Lower lobe of right lung (tissue), 2 donors: ENCODE measurements around the gene MTOR. TPM values are rescaled to one million over a fixed set of nuclear protein-coding genes. Genes with fewer than 3 reads are reported as not detected.

ENCODE experiments used
- ATAC-seq, 2 donors: fragments of 200-7000 bp; cut with Tn5 transposase; one replicate each; pipeline ENCODE4 v1.9.1; 2020 to 2022; ENCODE audit warnings: mild to moderate bottlenecking in 2 of 2, moderate library complexity in 2 of 2
- DNase-seq: peaks from one replicate; pipeline ENCODE4 v3.0.0-alpha.2; 2020
- H3K27ac ChIP-seq: fragments of 200-600 bp; one replicate; pipeline ENCODE4 v1.8.0; 2022
- H3K27me3 ChIP-seq: fragments of 200-600 bp; one replicate; pipeline ENCODE4 v1.8.0; 2022; ENCODE audit warnings: low read depth
- H3K36me3 ChIP-seq: fragments of 200-600 bp; one replicate; pipeline ENCODE4 v1.8.0; 2022; ENCODE audit warnings: mild to moderate bottlenecking
- H3K4me1 ChIP-seq: fragments of 200-600 bp; one replicate; pipeline ENCODE4 v1.8.0; 2022
- H3K4me3 ChIP-seq: fragments of 200-600 bp; one replicate; pipeline ENCODE4 v1.8.0; 2022; ENCODE audit warnings: mild to moderate bottlenecking
- H3K9me3 ChIP-seq: fragments of 200-600 bp; one replicate; pipeline ENCODE4 v1.8.0; 2022
- intact Hi-C: fragments of 100-400 bp; cut with DNase I; formaldehyde crosslinking; loops from one replicate; pipeline ENCODE4 v1.11.0; 2022
- total RNA-seq: library from RNA; stranded (reverse); fragmentation: NEBNext Ultra II Directional; extraction: Animal tissue kit (Norgen Biotek cat#: 25700); gene quantifications from one replicate; pipeline ENCODE4 v1.2.1, GENCODE V29; 2021
- TF ChIP-seq, protein P1 (sequence below): fragments of 200-600 bp; IDR thresholded peaks from one replicate; pipeline ENCODE4 v1.8.0; 2022; ENCODE audit warnings: antibody characterized with exemption, mild to moderate bottlenecking
- donor health status: DM: no; HTN: yes; CAD: no; lungs with severe emphysema.

MTOR gene
- total RNA-seq, 1 donor from 2014 or later: 33.7 TPM

DNA sequence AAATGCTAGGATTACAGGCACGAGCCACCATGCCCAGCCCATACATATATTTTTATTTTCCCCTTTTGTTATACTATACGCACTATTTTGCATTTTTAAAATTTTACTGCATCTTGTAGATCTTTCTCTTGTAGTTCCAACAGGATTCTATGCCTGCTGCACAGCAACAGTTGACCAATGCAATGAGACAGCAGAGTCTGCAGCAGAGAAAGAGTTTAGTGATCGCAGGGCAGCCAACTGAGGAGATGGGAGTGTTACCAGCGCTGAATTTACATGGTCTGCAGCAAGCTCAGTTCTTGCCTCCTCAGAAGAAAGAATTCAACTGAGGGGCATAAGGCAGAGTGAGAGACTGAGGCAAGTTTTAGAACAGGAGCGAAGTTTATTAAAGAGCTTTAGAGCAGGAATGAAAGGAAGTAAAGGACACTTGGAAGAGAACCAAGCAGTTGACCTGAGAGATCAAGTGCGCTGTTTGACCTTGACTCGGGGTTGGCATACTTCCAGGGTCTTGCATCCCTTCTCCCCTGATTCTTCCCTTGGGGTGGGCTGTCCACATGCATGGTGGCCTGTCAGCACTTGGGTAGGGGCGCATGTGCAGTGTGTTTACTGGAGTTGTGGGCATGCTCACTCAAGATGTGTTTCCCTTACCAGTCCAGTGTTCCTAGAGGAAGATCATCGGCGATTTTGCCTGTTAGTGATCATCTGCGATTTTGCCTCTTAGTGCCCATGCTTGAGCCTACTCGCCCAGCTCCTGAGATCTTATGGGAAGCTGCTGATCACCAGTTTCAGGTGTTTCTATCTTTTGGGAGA lies 4.1 kb upstream of the MTOR start:
- intact Hi-C loops: no loop called here
- TF ChIP-seq, protein P1, sequence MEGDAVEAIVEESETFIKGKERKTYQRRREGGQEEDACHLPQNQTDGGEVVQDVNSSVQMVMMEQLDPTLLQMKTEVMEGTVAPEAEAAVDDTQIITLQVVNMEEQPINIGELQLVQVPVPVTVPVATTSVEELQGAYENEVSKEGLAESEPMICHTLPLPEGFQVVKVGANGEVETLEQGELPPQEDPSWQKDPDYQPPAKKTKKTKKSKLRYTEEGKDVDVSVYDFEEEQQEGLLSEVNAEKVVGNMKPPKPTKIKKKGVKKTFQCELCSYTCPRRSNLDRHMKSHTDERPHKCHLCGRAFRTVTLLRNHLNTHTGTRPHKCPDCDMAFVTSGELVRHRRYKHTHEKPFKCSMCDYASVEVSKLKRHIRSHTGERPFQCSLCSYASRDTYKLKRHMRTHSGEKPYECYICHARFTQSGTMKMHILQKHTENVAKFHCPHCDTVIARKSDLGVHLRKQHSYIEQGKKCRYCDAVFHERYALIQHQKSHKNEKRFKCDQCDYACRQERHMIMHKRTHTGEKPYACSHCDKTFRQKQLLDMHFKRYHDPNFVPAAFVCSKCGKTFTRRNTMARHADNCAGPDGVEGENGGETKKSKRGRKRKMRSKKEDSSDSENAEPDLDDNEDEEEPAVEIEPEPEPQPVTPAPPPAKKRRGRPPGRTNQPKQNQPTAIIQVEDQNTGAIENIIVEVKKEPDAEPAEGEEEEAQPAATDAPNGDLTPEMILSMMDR: no peak
- Histone ChIP-seq H3K27me3 (no peaks in the 10 kb centered on the region), H3K27ac (no peak overlapping the region), H3K36me3 (no peaks in the 10 kb centered on the region), H3K4me1 (peaks cover 8% of the 10 kb centered on the region), H3K9me3 (no peaks in the 10 kb centered on the region), H3K4me3 (no peak overlapping the region)
- no peak for ATAC-seq
- no peak for DNase-seq

DNA sequence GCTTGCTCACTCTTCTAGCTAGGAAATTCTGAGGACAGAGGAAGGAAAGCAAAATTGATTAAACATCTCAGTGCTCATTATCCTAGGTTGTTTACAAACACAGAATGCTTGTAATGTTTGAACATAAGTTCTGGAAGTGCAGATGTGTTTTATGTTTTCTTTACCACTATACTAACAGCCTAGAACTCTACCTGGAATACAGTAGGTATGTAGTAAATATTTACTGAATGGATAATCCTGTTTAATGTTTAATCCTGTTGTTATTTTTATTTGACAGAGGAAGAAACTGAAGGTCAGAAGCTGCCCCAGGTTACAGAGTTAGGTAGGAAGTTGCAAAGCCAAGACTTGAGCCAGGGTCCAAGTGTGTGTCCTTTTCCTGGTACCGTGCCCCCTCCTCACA lies 6.1 kb downstream of the MTOR start:
- TF ChIP-seq, protein P1: no peak
- peaks cover 84% of the 10 kb centered on the region for H3K36me3 ChIP-seq
- H3K27me3 ChIP-seq: no peaks in the 10 kb centered on the region
- DNase-seq (no peak), ATAC-seq (no peak)
- intact Hi-C loops: no loop called here
- H3K9me3 ChIP-seq: no peaks in the 10 kb centered on the region
- no peak overlapping the region for H3K27ac ChIP-seq
- H3K4me3 ChIP-seq: no peak overlapping the region
- peaks cover 6% of the 10 kb centered on the region for H3K4me1 ChIP-seq

DNA sequence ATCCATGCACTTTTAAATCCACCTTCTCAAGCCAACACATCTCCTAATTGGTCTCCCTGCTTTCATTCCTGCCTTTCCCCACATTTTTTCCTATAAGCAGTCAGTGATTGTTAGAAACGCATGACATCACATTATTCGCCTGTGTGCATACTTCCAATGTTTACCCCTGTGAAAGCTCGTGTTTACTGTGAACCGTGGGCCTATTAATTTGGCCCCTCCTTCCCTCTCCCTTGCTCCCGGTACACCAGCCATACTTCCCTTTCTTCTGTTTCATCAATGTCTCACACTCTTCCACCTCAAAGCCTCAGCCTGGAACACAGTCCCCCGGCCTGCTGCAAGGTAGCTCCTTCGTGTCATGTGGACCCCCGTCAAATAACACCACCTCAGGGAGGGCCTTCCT lies 9.1 kb downstream of the MTOR start:
- Histone ChIP-seq H3K9me3 (no peaks in the 10 kb centered on the region), H3K4me1 (no peaks in the 10 kb centered on the region), H3K27me3 (no peaks in the 10 kb centered on the region), H3K27ac (no peak overlapping the region), H3K4me3 (no peak overlapping the region), H3K36me3 (peaks cover 91% of the 10 kb centered on the region)
- DNase-seq (no peak), ATAC-seq (no peak)
- intact Hi-C loops: no loop called here
- TF ChIP-seq, protein P1: no peak

DNA sequence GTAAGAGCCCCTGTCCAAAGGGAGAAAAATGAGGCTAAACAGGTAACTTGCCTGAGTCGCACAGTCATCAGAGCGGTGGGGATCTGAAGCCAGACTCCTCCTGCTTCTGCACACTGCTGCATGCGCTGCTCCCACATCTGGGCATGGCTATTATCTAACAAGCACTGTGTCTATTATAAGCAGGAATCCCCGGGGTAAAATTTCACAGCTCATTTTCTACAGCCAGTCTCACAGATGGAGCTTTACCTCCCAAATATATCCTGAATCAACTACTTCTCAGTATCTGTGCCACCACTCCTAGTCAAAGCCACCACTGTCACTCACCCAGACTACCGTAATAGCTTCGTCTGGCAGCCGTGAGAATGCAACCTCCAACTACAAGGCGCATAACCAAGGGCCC lies 9.8 kb downstream of the MTOR start:
- no peak for ATAC-seq
- TF ChIP-seq, protein P1: no peak
- Histone ChIP-seq H3K27me3 (no peaks in the 10 kb centered on the region), H3K4me1 (no peaks in the 10 kb centered on the region), H3K27ac (no peak overlapping the region), H3K9me3 (no peaks in the 10 kb centered on the region), H3K4me3 (no peak overlapping the region), H3K36me3 (peaks cover 91% of the 10 kb centered on the region)
- intact Hi-C loops: no loop called here
- no peak for DNase-seq

DNA sequence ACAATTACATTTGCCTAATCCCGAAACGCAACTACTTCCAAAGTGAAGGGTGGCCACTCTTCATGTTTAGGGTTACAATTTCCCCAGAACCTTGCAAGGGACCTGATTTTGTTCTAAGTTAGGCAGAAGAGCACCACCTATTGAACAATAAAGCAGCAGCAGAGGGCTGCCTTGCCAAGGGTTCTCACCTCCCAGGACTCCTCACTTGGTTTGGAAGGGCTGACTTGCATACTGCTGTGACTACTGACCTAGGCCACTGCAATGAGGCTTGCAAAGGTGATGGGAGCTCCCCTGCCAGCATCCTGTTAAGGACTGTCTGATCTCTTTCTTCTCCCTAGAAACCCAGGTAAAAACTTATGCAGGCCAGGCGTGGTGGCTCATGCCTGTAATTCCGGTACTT lies 14.2 kb downstream of the MTOR start:
- no peak overlapping the region for H3K4me3 ChIP-seq
- H3K9me3 ChIP-seq: no peaks in the 10 kb centered on the region
- no peak overlapping the region for H3K27ac ChIP-seq
- intact Hi-C loops: loop anchor here (10.0 kb wide), 1 partner anchor 397 kb away; no protein-coding TSS in a partner anchor
- ATAC-seq: no peak
- peaks cover 88% of the 10 kb centered on the region for H3K36me3 ChIP-seq
- no peaks in the 10 kb centered on the region for H3K27me3 ChIP-seq
- TF ChIP-seq, protein P1: no peak
- DNase-seq: no peak
- no peaks in the 10 kb centered on the region for H3K4me1 ChIP-seq
